Effector memory CD4-positive, alpha-beta T cell (primary cell): ENCODE results near the gene CCDC146.
"Not testable (repeated sequence)": the region's sequence is repeated elsewhere in the genome, so short reads cannot be mapped to it uniquely, and the experiment has no call there.

ENCODE experiments used
- DNase-seq, 3 donors: peaks; one replicate each; pipeline ENCODE4 v3.0.0-alpha.2; 2020
- H3K27ac ChIP-seq: 2 replicates; pipeline ENCODE4 v1.7.0; 2013; ENCODE audit warnings: mild to moderate bottlenecking, low read length, moderate library complexity; ENCODE audit not compliant: insufficient read depth, poor library complexity, severe bottlenecking
- H3K27me3 ChIP-seq: replicated peaks from 2 replicates; pipeline ENCODE4 v1.7.0; 2013; ENCODE audit warnings: mild to moderate bottlenecking, low read length; ENCODE audit not compliant: insufficient read depth, control insufficient read depth, poor library complexity, severe bottlenecking
- H3K36me3 ChIP-seq: 2 replicates; pipeline ENCODE4 v1.7.0; 2013; ENCODE audit warnings: mild to moderate bottlenecking, low read length, moderate library complexity; ENCODE audit not compliant: control insufficient read depth, insufficient read depth
- H3K4me1 ChIP-seq: 2 replicates; pipeline ENCODE4 v1.7.0; 2013; ENCODE audit warnings: low read length, mild to moderate bottlenecking; ENCODE audit not compliant: control insufficient read depth, insufficient read depth, poor library complexity, severe bottlenecking
- H3K4me3 ChIP-seq: 2 replicates; pipeline ENCODE4 v1.7.0; 2013; ENCODE audit warnings: low read length, low read depth, mild to moderate bottlenecking; ENCODE audit not compliant: insufficient read depth, poor library complexity, severe bottlenecking
- H3K9me3 ChIP-seq: 2 replicates; pipeline ENCODE4 v1.7.0; 2013; ENCODE audit warnings: mild to moderate bottlenecking, low read length, moderate library complexity; ENCODE audit not compliant: control insufficient read depth

Gene CCDC146

DNA sequence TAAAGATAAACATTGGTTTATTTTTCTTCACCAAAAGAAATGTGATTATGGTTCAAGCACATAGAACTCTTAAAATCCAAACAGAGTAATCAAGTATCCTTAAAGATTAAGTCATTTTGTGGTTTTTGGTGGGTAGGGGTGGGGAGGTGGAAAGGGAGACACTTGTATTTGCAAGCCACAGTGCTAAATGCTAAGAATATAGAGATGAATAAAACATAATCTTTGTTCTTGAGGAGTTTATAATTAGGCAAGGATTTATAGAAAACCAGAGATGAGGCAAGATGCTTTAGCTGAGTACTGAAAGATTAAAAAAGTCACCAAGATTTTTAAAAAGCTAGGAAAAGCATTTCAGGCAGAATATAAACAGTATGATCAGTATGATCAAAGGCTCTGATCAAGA, 19.7 kb upstream of the CCDC146 start:
- not testable (repeated sequence) for H3K9me3 ChIP-seq, DNase-seq, H3K4me1 ChIP-seq, H3K36me3 ChIP-seq, H3K27ac ChIP-seq, H3K27me3 ChIP-seq, H3K4me3 ChIP-seq

DNA sequence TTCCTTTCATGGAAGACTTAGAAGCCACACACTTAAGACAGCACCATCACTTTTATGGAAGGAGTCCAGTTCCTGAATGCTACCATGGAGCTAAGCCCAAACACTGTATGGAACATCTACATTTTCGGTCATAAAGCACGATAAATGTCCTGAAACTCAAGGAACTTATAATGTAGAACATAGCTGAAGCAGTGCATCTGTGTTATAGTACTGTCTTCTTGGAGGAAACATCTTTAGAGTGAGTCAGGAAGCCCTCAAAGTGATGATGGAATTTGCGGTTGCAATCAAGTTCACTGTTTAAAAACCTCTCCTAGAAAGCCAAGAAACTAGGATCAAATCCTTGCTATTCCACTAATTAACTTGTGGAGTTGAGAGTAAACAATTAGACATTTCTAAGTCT, 16.5 kb upstream of the CCDC146 start:
- H3K27me3 ChIP-seq, H3K4me3 ChIP-seq, DNase-seq, H3K27ac ChIP-seq, H3K9me3 ChIP-seq, H3K36me3 ChIP-seq, H3K4me1 ChIP-seq: not testable (repeated sequence)

- H3K9me3 ChIP-seq, H3K36me3 ChIP-seq, H3K27ac ChIP-seq, H3K27me3 ChIP-seq, DNase-seq, H3K4me1 ChIP-seq, H3K4me3 ChIP-seq: not testable (repeated sequence)
These were observed 14.8 kb upstream of the CCDC146 start for GRCh38 chr7:77107659-77108058.

GRCh38 chr7:77108362-77108761, 14.1 kb upstream of the CCDC146 start:
- H3K9me3 ChIP-seq, DNase-seq, H3K36me3 ChIP-seq, H3K27me3 ChIP-seq, H3K4me3 ChIP-seq, H3K27ac ChIP-seq, H3K4me1 ChIP-seq: not testable (repeated sequence)

DNA sequence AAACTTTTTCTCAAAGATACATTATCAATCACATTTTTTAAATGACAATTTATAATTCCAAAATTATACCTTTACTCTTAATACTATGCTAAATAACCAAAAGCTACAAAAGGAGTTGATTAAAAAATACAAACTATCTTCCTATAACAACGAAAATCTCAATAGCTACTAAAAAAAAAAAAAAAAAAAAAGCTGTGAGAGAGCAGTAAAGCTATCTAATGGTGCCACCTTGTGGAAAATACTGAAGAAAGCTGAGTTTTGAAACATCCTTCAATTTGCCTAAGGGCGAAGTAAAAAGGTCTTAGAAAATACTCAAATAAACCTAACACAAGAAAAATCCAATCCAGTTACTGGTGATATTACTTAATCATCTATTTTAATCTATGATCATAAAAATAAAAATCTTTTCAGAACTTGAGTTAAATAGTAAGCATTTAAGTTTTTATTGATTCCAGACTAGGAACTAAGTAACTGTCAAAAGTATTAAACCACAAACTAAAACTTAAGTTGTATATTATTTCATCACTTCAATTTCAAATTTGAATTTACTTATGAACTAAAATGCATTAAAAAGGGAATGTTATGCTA, 9.6 kb upstream of the CCDC146 start:
- not testable (repeated sequence) for H3K36me3 ChIP-seq, H3K9me3 ChIP-seq, H3K27me3 ChIP-seq, DNase-seq, H3K27ac ChIP-seq, H3K4me1 ChIP-seq, H3K4me3 ChIP-seq

DNA sequence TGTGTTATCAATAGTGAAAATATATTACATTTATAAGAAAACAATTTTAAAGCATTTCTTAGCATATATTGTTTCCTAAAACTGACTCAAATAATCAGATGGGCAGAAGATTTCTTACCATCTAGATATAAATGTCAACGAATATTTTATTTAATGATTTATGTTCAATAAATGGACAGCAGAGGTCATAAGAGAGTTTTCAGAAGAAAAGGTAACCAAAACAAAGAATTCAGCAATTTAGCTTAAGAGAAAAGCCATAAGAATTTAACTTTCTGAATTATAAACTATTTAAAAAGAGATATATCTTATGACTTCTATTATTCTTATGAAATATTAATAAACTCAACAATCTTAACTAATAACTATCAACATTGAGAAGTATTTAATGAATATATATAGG, 3.1 kb downstream of the CCDC146 start:
- not testable (repeated sequence) for H3K9me3 ChIP-seq, H3K27ac ChIP-seq, DNase-seq, H3K4me1 ChIP-seq, H3K27me3 ChIP-seq, H3K4me3 ChIP-seq, H3K36me3 ChIP-seq

DNA sequence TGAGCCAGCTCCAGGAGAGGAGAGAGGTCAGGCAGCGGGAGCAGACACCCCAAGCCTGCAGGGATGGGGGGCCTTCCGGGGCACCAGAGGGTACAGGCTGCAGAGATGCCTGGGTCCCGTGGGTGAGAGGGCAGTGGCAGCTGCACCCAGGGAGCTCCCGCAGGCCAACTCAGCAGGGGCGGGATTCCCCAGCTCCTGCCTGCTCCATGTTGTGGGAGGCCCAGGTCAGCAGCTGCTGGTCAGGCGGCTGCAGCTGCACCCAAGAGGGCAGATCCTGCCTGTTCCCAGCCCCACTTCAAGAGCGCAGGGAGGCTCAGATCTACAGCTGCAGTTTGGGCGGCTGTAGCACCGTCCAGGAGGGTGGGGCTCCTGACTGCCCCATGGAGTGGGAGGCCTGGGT, 4.6 kb downstream of the CCDC146 start:
- H3K4me3 ChIP-seq, H3K4me1 ChIP-seq, H3K9me3 ChIP-seq, H3K27ac ChIP-seq, DNase-seq, H3K27me3 ChIP-seq, H3K36me3 ChIP-seq: not testable (repeated sequence)

DNA sequence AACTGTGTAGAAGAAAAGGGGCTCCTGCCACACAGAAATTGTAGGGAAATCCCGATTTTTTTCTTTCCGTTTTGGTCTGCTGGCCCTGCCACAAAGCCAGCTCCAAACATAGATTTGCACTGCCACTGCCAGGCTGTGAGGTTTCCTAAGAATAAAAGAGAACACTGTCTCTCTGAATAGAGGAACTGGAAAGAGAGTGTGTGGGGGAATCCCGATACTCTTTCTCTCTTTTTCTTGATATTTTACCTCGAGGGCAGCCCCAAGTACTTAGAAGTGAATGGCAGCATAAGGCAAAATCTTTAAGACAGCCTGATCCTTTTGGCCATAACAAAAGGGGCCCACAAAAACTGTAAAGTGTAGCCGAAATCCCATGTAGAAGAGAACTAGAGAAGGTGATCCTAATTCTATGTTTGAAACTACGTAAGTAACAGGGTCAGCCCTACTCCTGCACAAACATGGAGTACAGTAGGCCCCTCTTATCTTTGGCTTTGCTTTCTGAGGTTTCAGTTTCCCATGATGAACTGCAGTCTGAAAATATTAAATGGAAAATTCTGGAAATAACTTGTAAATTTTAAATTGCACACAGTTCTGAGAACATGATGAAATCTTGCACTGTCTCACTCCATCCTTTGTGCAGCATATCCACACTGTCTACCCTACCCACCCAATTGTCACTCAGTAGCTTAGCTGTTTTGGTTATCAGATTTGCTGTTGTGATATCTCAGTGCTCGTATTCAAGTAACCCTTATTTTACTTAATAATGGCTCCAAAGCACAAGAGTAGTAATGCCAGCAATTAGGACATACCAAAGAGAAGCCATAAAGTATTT, 6.4 kb downstream of the CCDC146 start:
- not testable (repeated sequence) for H3K4me3 ChIP-seq, H3K27me3 ChIP-seq, DNase-seq, H3K27ac ChIP-seq, H3K4me1 ChIP-seq, H3K9me3 ChIP-seq, H3K36me3 ChIP-seq

DNA sequence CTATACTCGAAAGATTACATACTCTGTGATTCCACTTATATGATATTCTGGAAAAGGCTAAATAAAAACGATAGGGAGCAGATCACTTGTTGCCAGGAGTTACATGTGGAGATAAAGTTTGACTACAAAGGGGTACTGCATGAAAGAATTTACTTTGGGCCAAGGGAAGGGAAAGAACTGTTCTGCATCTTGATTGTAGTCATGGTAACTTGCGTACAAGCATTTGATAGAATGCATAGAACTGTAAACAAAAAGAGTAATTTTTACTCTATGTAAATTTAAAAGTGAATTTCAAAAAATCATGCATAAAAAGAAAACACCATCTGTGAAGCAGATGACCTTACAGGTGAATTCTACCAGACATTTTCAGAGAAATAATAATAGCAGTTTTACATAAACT, 9.4 kb downstream of the CCDC146 start:
- H3K27me3 ChIP-seq, H3K4me1 ChIP-seq, H3K9me3 ChIP-seq, DNase-seq, H3K4me3 ChIP-seq, H3K27ac ChIP-seq, H3K36me3 ChIP-seq: not testable (repeated sequence)

DNA sequence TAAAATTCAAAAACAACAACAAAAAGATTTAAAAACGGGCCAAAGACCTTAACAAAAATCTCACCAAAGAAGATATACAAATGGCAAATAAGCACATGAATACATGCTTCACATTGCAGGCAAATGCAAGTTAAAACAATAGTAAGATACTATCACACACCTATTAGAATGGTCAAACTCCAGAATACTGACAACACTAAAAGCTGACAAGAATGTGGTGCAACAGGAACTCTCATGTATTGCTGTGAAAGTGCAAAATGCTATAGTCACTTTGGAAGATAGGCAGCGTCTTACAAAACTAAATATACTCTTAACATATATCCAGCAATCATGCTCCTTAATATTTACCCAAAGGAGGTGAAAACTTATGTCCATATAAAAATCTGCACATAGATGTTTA, 16.3 kb downstream of the CCDC146 start:
- DNase-seq, H3K4me1 ChIP-seq, H3K9me3 ChIP-seq, H3K27ac ChIP-seq, H3K36me3 ChIP-seq, H3K27me3 ChIP-seq, H3K4me3 ChIP-seq: not testable (repeated sequence)
